Measurements from ENCODE around the gene NTNG1.

GRCh38 chr1:107430540-107431228 lies 289.8 kb downstream of the NTNG1 start:
- peak; percentile 92 for TF ChIP-seq CTCF (CRISPR knock-in tag; IDR thresholded peaks at IDR 0.05)
- no peak for TF ChIP-seq MIER2 (CRISPR knock-in tag; IDR thresholded peaks at IDR 0.05)
- TF ChIP-seq SUZ12 (IDR thresholded peaks at IDR 0.05; ENCODE audit: low read depth, low read length) = no peak
- TF ChIP-seq ZNF460 (CRISPR knock-in tag; IDR thresholded peaks at IDR 0.05; ENCODE audit: borderline replicate concordance) = no peak
